Neutrophil (primary cell): ENCODE measurements around the gene STXBP2.
A peak's percentile ranks its signal among the peaks of the same experiment; 100 is the strongest.

Source experiments
- H3K27ac ChIP-seq: fragments of 200-600 bp; sonication (generic); 2 replicates; pipeline ENCODE4 v1.5.1; 2016; ENCODE audit warnings: mild to moderate bottlenecking, moderate library complexity
- H3K27me3 ChIP-seq: fragments of 200-600 bp; sonication (generic); 2 replicates; pipeline ENCODE4 v1.6.0; 2016; ENCODE audit warnings: mild to moderate bottlenecking
- H3K36me3 ChIP-seq: fragments of 200-600 bp; sonication (generic); 2 replicates; pipeline ENCODE4 v1.5.1; 2017
- H3K4me1 ChIP-seq, 2 experiments: fragments of 200-600 bp in 1 of 2; sonication (generic) in 1 of 2; 1 replicate in 1 of 2; 2 replicates in 1 of 2; pipeline versions ENCODE4 v1.5.1 to v1.6.1; 2013 to 2016; ENCODE audit warnings: low read depth in 1 of 2, low read length in 1 of 2, mild to moderate bottlenecking in 1 of 2, moderate library complexity in 1 of 2; ENCODE audit not compliant: control insufficient read depth in 1 of 2, insufficient read depth in 1 of 2
- H3K4me3 ChIP-seq, 2 experiments: fragments of 200-600 bp in 1 of 2; sonication (generic) in 1 of 2; 1 replicate in 1 of 2; 2 replicates in 1 of 2; pipeline ENCODE4 v1.5.1; 2013 to 2016; ENCODE audit warnings: low read depth in 1 of 2, low read length in 1 of 2, mild to moderate bottlenecking in 1 of 2, moderate library complexity in 1 of 2
- H3K9me3 ChIP-seq: fragments of 200-600 bp; sonication (generic); 2 replicates; pipeline ENCODE4 v1.5.1; 2016
- TF ChIP-seq, protein P1 (sequence below): fragments of 200-600 bp; sonication (generic); IDR thresholded peaks from 2 replicates; pipeline ENCODE4 v1.5.1; 2016; ENCODE audit warnings: antibody characterized with exemption

STXBP2 gene

DNA sequence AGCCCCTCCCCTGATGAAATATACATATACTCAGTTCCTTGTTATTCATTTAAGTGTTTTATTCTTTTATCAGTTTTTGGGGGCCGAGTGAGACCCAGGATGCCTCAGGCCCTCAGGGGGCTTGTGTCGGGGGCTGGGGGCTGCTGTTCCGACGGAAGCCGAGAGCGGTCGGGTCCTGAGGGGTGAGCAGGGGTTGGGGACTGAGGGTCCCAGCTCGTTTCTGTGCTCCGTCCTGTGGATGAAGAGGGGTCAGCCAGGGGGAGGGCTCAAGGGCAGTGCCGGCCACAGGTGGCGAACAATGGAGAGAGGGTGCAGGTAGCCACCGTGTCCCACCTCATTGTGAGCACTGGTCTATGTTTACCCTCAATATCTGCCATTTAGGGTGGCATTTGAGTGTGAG lies 5.3 kb upstream of the STXBP2 start:
- TF ChIP-seq, protein P1, sequence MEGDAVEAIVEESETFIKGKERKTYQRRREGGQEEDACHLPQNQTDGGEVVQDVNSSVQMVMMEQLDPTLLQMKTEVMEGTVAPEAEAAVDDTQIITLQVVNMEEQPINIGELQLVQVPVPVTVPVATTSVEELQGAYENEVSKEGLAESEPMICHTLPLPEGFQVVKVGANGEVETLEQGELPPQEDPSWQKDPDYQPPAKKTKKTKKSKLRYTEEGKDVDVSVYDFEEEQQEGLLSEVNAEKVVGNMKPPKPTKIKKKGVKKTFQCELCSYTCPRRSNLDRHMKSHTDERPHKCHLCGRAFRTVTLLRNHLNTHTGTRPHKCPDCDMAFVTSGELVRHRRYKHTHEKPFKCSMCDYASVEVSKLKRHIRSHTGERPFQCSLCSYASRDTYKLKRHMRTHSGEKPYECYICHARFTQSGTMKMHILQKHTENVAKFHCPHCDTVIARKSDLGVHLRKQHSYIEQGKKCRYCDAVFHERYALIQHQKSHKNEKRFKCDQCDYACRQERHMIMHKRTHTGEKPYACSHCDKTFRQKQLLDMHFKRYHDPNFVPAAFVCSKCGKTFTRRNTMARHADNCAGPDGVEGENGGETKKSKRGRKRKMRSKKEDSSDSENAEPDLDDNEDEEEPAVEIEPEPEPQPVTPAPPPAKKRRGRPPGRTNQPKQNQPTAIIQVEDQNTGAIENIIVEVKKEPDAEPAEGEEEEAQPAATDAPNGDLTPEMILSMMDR = no peak
- H3K4me1 ChIP-seq = peaks cover 32 to 36% of the 10 kb centered on the region in 2 experiments

DNA sequence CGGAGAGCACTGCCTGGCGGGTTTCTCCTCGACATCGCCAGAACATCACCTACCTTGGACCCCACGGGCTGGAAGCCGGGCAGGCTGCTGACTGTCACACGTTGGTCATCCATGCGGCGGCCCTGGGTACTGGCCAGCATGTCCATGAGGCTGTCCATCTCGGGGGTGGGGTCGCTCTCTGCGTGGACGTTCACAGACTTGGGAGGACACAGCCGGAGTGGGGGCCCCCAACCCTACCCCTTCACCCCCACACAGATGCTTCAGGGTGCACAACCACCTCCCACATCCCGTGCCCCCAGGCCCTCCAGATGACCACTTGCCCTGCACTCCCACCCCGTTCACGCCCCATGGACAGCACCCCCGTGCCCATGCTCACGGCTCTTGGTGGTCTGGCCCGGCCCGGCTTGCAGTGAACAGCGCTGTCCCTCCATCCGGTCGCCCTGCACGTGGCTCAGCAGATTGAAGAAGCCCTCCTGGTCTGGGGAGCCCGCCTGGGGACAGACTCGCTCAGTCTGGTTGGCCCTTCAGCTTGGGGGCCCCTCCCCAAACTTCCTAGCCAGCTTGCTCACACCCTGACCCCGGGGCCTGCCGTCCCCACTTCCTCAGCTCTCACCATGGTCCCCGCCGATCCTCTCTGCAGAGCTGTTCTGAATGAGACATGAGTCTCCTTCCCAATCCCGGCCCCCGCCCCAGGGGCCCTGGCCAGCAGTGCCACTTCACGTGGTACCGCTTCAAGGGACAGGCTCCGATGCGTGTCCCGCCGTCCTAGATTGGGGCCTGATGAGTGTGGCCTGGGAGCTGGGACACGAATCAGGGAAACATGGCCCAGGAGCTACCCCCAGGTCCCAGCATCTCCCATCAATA lies 4.3 kb upstream of the STXBP2 start:
- Histone ChIP-seq H3K27ac (no peak overlapping the region), H3K27me3 (no peaks in the 10 kb centered on the region), H3K4me1 (peaks cover 34 to 41% of the 10 kb centered on the region in 2 experiments), H3K36me3 (peaks cover 16% of the 10 kb centered on the region), H3K9me3 (no peaks in the 10 kb centered on the region), H3K4me3 (no peak overlapping the region)
- TF ChIP-seq, protein P1 = no peak

More for the DNA sequence above, 5.3 kb upstream of the STXBP2 start:
- Histone ChIP-seq H3K9me3 (no peaks in the 10 kb centered on the region), H3K27me3 (no peaks in the 10 kb centered on the region), H3K4me3 (no peak overlapping the region), H3K36me3 (peaks cover 26% of the 10 kb centered on the region), H3K27ac (no peak overlapping the region)

DNA sequence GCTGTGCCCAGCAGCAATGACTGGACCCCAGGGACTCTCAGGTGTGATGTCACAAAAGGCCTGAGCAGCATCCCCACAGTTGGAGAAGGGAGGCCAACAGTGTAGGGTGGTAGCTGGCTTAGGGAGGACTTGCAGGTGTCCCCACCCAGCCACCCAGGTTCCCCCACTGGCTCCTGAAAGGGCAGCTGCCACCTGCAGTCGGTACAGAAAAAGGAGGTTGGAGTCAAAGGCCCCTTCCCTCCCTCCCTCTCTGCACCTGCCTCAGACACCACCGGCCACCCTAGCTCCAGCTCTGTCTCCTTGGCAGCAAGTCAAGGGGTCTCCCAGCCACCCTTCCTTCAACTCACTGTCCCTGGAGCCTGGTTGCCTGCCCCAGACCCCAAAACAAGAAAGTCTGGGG lies 3.2 kb upstream of the STXBP2 start, which contains the start of gene PCP2:
TSS of gene PCP2 (minus strand) at position 22 of the 400 bp plus-strand sequence. CDS start 262 bp downstream, outside the sequence.
- TF ChIP-seq, protein P1 = no peak
- H3K4me3 ChIP-seq = no peak within 1 kb of the TSS
- H3K36me3 ChIP-seq = peaks cover 16% of the 10 kb centered on the region
- H3K27ac ChIP-seq = no peak within 1 kb of the TSS
- no peaks in the 10 kb centered on the region for H3K27me3 ChIP-seq
- no peaks in the 10 kb centered on the region for H3K9me3 ChIP-seq
- H3K4me1 ChIP-seq = peaks cover 38 to 47% of the 10 kb centered on the region in 2 experiments

DNA sequence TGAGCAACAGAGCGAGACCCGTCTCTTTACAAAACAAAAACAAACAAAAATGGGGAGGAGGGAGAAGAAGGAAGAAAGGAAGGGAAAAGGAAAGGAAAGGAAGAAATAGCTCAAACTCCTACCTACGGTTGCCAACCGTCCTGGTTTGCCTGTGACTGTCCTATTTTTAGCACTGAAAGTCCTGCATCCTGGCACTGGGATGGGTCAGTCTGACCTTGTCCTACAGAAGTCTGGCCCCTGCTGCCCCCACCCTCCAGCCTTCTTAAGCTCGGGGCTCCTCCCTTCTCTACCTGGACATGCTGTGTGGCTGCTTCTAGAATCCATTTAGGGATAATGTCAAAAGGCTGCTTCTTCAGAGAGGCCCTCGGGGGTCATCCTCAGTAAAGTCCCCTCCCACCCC lies 1.2 kb upstream of the STXBP2 start:
- H3K27ac ChIP-seq = no peak overlapping the region
- H3K9me3 ChIP-seq = no peaks in the 10 kb centered on the region
- peaks cover 41 to 52% of the 10 kb centered on the region in 2 experiments for H3K4me1 ChIP-seq
- no peaks in the 10 kb centered on the region for H3K27me3 ChIP-seq
- TF ChIP-seq, protein P1 = no peak
- H3K4me3 ChIP-seq = no peak overlapping the region
- H3K36me3 ChIP-seq = peaks cover 36% of the 10 kb centered on the region

DNA sequence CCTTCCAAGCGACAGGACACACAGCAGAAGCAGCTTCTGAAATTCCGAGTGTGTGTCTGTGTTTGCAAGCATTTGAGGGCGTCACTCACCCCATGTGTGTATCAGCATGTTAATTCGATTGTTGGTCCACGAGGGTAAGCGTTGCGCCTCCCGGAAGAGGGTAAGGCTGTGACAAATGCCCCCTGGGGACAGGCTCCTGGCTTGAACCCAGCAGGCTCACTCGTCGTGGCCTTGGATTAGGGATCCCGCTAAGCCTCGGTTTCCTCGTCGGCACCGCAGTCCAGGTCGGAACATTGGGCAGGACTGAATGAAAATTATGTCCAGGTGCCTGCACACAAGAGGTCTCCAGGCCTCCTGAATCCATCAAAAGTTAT lies 606 bp upstream of the STXBP2 start:
- no peaks in the 10 kb centered on the region for H3K9me3 ChIP-seq
- peak overlapping the region; percentile 87 to 95 for H3K4me3 ChIP-seq
- peak overlapping the region; percentile 98 for H3K27ac ChIP-seq

More for the DNA sequence above, 606 bp upstream of the STXBP2 start:
- Histone ChIP-seq H3K27me3 (no peaks in the 10 kb centered on the region), H3K4me1 (peaks cover 37 to 49% of the 10 kb centered on the region in 2 experiments), H3K36me3 (peaks cover 41% of the 10 kb centered on the region)
- TF ChIP-seq, protein P1 = no peak
